SKM-1 treated with dmso at 0.1 percent for 144 hours (cell line): Measurements from ENCODE around the gene SEBOX.

Experiments used
- DNase-seq: peaks from one replicate; lab custom pipeline; 2025; ENCODE audit not compliant: unreplicated experiment; lab: John Stamatoyannopoulos, UW

SEBOX gene

GRCh38 chr17:28394337-28395116, 29.5 kb upstream of the SEBOX start:
- DNase-seq: no peak

DNA sequence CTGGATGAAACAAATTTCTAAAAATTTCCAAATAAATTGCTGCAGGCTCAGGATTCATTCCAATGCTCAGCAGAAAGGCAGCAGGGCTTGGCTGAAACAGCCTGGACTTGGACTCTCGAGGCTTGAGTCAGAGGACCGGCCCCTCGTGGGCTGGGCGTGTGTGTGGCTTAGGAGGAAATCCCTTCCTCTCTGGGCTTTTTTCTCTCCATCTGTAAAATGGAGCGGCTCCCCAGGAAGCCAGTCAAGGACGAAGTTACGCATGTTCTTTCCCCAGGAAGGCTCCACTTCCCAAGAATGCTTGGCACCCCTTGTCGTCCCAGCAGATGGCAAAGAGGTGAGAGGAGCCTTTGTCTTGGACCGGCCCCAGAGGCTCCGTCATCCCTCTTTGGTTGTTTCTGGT, 27.5 kb upstream of the SEBOX start:
- no peak for DNase-seq

GRCh38 chr17:28391401-28391800, 26.4 kb upstream of the SEBOX start:
- no peak for DNase-seq

GRCh38 chr17:28390984-28391383, 26.0 kb upstream of the SEBOX start:
- no peak for DNase-seq

DNA sequence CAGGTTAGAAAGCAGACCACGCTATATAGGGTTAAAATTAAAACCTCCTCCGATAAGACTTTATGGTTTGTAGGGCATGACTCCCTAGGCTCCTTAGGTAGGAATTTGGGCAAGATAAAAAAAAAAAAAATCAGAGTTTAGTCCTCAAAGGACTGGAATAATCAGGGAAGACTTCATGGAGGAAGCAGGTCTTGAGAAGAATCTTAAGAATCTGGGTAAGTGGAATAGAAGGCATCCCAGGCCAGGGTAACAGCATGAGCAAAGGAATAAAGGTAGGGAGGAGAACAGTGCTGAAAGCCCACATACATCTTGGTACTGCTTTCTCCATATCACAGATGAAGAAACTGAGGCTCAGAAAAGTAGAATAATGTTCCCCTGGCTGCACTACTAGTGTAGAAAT, 25.6 kb upstream of the SEBOX start:
- DNase-seq: no peak

DNA sequence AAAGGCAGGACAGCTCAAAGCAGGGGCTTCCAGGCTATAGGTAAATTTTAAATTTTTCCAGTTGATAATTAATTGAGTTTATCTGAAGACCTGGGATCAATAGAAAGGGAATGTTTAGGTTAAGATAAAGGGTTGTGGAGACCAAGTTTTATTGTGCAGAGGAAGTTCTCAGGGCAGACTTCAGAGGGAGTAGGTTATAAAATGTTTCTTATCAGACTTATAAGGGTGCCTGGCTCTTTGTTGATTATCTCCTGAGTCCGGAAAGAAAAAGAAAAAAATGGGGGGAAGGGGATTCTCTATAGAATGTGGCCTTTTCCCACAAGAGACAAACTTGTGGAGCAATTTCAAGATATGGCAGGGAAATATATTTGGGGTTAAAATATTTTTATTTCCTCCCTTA, 25.1 kb upstream of the SEBOX start:
- no peak for DNase-seq

DNA sequence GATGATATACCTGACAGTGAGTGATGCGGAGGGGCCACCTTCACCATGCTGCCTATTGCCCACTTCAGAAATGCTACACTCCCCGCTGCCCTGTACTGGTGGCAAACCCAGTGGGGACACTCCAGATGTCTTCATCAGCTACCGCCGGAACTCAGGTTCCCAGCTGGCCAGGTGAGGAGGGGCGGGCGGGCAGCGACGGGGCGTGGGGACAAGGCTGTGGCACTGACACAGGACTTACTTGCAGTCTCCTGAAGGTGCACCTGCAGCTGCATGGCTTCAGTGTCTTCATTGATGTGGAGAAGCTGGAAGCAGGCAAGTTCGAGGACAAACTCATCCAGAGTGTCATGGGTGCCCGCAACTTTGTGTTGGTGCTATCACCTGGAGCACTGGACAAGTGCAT, 23.1 kb upstream of the SEBOX start:
- DNase-seq: no peak

DNA sequence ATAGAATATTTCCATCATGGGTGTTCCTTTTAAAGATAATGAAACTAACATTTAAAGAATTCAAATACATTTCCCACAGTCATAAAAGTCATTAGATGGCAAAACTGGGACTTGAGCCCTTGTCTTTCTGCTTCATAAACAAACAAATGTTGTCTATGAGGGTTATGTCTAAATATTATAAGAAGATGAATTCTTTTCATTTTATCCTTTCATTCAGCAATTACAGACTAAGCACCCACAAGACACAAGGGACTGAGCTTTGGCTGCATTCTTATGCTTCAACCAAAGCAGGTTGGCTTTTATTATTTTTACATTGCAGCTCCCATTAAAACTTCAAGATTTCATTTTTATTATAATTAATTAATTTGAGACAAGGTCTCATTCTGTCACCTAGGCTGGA, 21.4 kb upstream of the SEBOX start:
- DNase-seq: no peak

GRCh38 chr17:28385406-28385805, 20.4 kb upstream of the SEBOX start:
- DNase-seq: no peak

DNA sequence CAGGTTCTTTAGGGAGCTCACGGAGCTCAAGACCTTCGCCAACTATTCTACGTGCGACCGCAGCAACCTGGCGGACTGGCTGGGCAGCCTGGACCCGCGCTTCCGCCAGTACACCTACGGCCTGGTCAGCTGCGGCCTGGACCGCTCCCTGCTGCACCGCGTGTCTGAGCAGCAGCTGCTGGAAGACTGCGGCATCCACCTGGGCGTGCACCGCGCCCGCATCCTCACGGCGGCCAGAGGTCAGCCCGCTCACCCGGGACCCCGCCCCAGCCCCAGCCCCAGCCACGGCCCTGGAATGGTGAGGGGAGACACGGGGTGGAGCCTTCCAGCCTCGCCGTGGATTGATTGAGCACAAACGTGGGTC, 20.0 kb upstream of the SEBOX start:
- DNase-seq: no peak

DNA sequence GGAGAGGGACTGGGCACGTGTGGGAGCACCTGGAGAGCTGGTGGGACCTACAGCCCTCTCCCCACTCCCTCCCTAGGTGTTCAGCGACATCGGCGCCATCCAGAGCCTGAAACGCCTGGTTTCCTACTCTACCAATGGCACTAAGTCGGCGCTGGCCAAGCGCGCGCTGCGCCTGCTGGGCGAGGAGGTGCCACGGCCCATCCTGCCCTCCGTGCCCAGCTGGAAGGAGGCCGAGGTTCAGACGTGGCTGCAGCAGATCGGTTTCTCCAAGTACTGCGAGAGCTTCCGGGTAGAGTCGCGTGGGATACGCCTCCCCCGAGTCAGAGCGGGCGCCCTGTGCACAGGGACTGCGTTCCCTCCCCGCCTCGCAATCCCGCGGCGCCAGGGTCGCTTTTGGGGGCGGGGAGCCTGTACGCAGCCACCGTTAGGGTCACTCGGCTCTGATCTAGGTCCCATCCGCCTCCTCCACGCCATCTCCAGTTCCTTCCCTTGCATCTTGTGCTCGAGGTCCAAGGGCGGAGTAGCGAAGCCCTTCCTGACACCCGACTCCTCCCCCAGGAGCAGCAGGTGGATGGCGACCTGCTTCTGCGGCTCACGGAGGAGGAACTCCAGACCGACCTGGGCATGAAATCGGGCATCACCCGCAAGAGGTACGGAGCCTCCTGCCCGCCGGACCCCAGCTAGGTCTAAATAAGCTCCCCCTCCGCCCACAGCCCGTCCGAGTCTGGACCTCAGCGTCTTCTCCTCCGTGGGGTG, 19.5 kb upstream of the SEBOX start:
- DNase-seq: no peak

GRCh38 chr17:28381141-28381825, 16.3 kb upstream of the SEBOX start:
- no peak for DNase-seq

DNA sequence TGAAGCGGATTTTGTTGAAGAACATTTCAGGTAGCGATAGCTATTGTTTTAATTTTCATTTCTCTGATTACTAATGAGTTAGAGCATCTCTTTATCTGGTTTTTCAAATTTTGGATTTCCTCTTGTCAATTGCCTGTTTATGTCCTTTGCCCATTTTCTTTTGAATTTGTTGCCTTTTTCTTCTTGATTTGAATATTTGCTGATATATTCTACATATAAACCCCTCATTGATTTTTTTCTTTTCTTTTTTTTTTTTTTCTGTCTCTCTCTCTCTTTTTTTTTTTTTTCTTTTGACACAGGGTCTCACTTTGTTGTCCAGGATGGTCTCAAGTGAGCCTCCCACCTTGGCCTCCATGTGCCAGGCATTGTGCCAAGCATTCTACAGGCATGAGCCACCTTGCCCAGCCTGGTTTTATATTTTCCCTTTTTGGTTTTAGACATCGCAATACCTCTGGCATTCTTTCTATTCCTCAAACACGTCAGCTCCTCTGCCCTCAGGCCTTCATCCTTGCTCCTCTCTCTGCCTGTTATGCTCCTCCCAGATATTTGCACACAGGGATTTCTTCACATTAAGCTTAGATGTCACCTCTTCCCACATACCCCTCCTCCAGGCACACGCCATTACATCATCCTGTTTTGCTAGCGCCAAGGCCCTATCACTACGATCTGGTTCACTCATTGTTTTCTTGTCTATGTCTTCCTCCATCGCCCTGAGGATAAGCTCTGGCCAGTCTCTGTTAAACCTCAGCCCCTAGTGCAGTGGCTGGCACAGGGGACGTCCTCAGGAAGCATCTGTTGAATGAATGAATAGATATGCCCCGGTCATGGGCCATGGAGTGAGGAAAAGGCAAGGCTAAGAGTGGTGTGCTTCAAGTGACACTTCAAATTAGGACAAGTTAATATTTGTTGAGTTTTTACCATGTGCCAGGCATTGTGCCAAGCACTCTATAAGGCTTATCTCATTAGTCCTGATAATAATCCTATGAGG, 15.1 kb upstream of the SEBOX start:
- no peak for DNase-seq

GRCh38 chr17:28372945-28373274, 7.9 kb upstream of the SEBOX start:
- DNase-seq: no peak

DNA sequence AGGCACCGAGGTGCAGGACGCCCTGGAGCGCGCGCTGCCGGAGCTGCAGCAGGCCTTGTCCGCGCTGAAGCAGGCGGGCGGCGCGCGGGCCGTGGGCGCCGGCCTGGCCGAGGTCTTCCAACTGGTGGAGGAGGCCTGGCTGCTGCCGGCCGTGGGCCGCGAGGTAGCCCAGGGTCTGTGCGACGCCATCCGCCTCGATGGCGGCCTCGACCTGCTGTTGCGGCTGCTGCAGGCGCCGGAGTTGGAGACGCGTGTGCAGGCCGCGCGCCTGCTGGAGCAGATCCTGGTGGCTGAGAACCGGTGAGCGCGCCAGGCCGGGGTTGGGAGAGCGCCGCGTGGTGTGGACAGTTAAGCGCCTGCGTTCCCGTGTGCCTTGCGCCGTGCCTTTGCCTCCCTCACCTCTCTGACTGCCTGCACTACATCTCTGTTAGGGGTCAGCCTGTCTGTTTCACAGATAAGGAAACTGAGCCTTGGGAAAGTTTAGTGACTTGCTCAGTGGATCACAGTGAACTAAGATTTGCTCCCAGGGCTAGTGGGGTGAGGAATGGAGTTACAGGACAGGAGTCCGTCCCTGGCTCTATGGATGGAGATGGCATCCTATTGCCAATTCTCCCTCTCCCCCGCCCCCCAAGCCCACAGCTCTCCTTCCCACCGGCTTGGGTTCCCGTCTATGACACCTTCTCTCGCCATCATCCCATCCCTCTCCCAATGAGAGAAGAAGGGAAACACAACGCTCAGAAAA, 7.4 kb upstream of the SEBOX start:
- DNase-seq: no peak

DNA sequence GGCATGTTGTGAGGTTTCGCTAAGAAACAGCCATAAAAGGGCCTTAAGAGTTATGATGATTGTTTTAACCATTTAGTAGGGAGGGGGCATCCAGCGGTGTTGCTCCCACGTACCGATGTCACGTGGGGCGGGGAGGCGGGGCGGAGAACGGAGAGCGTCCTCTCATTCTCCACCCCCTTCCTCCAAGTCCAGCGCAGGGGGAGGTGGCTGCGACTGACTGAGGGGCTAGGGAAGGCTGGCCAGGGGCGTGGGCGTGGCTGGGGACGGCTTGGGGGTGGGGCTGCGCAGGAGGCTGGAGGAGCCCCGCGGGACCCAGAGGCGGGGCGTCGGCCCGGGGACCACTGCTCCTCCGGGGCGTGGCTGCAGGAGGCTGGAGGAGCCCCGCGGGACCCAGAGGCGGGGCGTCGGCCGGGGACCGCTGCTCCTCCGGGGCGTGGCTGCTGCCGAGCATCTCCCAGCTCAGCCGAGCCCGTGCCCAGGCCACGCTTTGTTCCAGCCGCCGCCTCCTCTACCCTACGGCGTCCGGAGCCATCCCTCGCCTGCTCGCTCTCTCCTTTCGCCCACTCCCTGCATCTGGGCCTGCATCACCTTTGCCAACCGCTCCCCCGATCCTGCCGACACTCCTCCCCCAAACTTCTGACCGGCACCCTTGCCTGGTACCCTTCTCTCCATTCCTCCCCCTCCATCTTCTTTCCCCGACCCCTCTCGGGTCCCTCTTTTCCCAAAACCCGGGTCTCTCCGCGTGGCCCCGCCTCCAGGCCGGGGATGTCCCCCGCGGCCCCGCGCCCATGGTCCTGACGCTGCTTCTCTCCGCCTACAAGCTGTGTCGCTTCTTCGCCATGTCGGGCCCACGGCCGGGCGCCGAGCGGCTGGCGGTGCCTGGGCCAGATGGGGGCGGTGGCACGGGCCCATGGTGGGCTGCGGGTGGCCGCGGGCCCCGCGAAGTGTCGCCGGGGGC, 6.5 kb upstream of the SEBOX start, which contains the start of gene SARM1:
TSS of gene SARM1 (plus strand) at position 450 of the 958 bp plus-strand sequence. CDS start at position 789, 339 bp downstream.
- no peak for DNase-seq

GRCh38 chr17:28370744-28371103, 5.7 kb upstream of the SEBOX start:
- DNase-seq: no peak

DNA sequence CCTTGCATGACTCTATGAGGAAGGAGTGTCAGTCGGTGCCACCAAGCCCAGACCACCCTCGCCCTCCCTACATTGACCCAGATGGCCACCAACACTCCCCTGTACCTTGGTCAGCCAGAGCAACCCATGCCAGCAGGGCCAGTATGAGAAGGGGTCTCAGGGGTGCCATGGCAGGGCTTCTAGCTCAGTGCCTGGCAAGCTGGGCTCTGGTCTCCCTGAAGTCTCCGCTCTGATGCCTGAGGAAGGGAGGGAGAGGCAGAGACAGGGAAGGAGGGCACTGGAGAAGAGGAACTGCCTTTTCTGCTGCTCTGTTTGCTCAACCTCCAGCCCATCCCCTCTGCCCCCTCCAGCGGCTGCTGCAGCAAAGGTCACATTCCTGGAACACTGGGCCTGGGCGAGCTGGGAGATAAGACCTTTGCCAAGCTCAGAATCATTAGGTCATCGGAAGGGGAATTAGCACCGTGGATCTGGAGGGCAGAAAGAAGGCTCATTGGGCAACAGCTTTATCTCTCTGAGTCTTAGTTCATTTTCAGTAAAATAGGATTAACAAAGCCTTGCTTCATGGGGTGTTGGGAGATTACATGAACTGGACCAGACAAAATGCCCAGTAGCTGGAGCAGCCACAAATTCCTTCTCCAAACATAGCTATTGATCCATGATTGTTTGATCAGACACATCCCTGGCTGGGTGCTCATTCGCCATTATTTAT, 5.2 kb upstream of the SEBOX start, which contains the start of gene VTN:
TSS of gene VTN (minus strand) at position 273 of the 709 bp plus-strand sequence. CDS start at position 169, 104 bp downstream.
- DNase-seq: peak; percentile 46
